HepG2 (cell line): Measurements from ENCODE around the gene TSR1. TPM values are rescaled to one million over a fixed set of nuclear protein-coding genes. Genes with fewer than 3 reads are reported as not detected.

ENCODE experiments used
- AGO2 ChIP-seq: fragments of 200-400 bp; formaldehyde crosslinking; optimal IDR thresholded peaks from 2 replicates; pipeline ENCODE3; 2017; ENCODE audit warnings: mild to moderate bottlenecking, low read depth, low read length, moderate library complexity
- CC2D1A ChIP-seq: sonication (generic); formaldehyde crosslinking; IDR thresholded peaks from 2 replicates; pipeline ENCODE4 v1.8.1; 2023; ENCODE audit warnings: mild to moderate bottlenecking, missing genetic modification reagents
- DNMT1 ChIP-seq: sonication (generic); formaldehyde crosslinking; IDR thresholded peaks from 2 replicates; pipeline ENCODE4 v1.5.1; 2020; ENCODE audit warnings: mild to moderate bottlenecking, missing genetic modification reagents
- FOXK2 ChIP-seq: fragments of 450-650 bp; IDR thresholded peaks from 2 replicates; pipeline ENCODE4 v1.6.1; 2016
- GPN1 ChIP-seq: sonication (generic); formaldehyde crosslinking; IDR thresholded peaks from 2 replicates; pipeline ENCODE4 v1.5.1; 2020; ENCODE audit warnings: missing genetic modification reagents, borderline replicate concordance
- NFIB ChIP-seq: sonication (generic); formaldehyde crosslinking; IDR thresholded peaks from 2 replicates; pipeline ENCODE4 v1.9.0; 2021; ENCODE audit warnings: missing genetic modification reagents, mild to moderate bottlenecking, borderline replicate concordance
- PAF1 ChIP-seq: IDR thresholded peaks from 2 replicates; pipeline ENCODE4 v1.6.1; 2016; ENCODE audit warnings: missing genetic modification reagents, missing compliant biosample characterization
- PRPF4 ChIP-seq: fragments of 200-400 bp; formaldehyde crosslinking; IDR thresholded peaks from 2 replicates; pipeline ENCODE4 v1.6.1; 2016; ENCODE audit warnings: low read length, low read depth; ENCODE audit not compliant: poor library complexity, severe bottlenecking
- RBFOX2 ChIP-seq: fragments of 200-400 bp; formaldehyde crosslinking; IDR thresholded peaks from 2 replicates; pipeline ENCODE4 v1.6.1; 2017; ENCODE audit warnings: low read depth, mild to moderate bottlenecking, low read length
- SIN3A ChIP-seq: IDR thresholded peaks from 2 replicates; pipeline ENCODE4 v1.6.1; 2011; ENCODE audit warnings: low read depth, mild to moderate bottlenecking, control low read depth, low read length, borderline replicate concordance
- SP140L ChIP-seq: sonication (generic); formaldehyde crosslinking; IDR thresholded peaks from 2 replicates; pipeline ENCODE4 v1.4.0; 2020; ENCODE audit warnings: missing genetic modification reagents, borderline replicate concordance
- SSRP1 ChIP-seq: IDR thresholded peaks from 2 replicates; pipeline ENCODE4 v1.6.1; 2016; ENCODE audit warnings: control low read depth
- TBP ChIP-seq: sonication (generic); formaldehyde crosslinking; IDR thresholded peaks from 2 replicates; pipeline ENCODE4 v1.5.0; 2020; ENCODE audit warnings: missing genetic modification reagents
- ZFX ChIP-seq: sonication (generic); formaldehyde crosslinking; IDR thresholded peaks from 2 replicates; pipeline ENCODE4 v1.4.0; 2020; ENCODE audit warnings: mild to moderate bottlenecking, low read depth, missing genetic modification reagents, moderate library complexity
- ZNF335 ChIP-seq: sonication (generic); formaldehyde crosslinking; IDR thresholded peaks from 2 replicates; pipeline ENCODE4 v1.4.0; 2020; ENCODE audit warnings: missing genetic modification reagents
- ZNF510 ChIP-seq: sonication (generic); formaldehyde crosslinking; IDR thresholded peaks from 2 replicates; pipeline ENCODE4 v1.4.0; 2020; ENCODE audit warnings: low read depth, mild to moderate bottlenecking, missing genetic modification reagents
- ZNF569 ChIP-seq: sonication (generic); formaldehyde crosslinking; IDR thresholded peaks from 2 replicates; pipeline ENCODE4 v1.5.0; 2020; ENCODE audit warnings: mild to moderate bottlenecking, missing genetic modification reagents, moderate library complexity, borderline replicate concordance
- ZNF816 ChIP-seq: sonication (generic); formaldehyde crosslinking; IDR thresholded peaks from 2 replicates; pipeline ENCODE4 v1.8.0; 2022; ENCODE audit warnings: missing genetic modification reagents, mild to moderate bottlenecking, borderline replicate concordance
- ZNF878 ChIP-seq: sonication (generic); formaldehyde crosslinking; IDR thresholded peaks from 2 replicates; pipeline ENCODE4 v1.8.1; 2023; ENCODE audit warnings: mild to moderate bottlenecking, missing genetic modification reagents, moderate library complexity
- ZNF879 ChIP-seq: sonication (generic); formaldehyde crosslinking; IDR thresholded peaks from 2 replicates; pipeline ENCODE4 v1.8.1; 2023; ENCODE audit warnings: missing genetic modification reagents
- ZSCAN25 ChIP-seq: sonication (generic); formaldehyde crosslinking; IDR thresholded peaks from 2 replicates; pipeline ENCODE4 v1.8.0; 2022; ENCODE audit warnings: mild to moderate bottlenecking, missing genetic modification reagents
- polyA plus RNA-seq, 8 experiments: library from polyadenylated mRNA; depleted of rRNA in 3 of 8; stranded (reverse) in 7 of 8; unstranded in 1 of 8; fragments of >200 nt; fragmentation: Illumina TruSeq in 4 of 8; extraction: Trizol in 4 of 8; gene quantifications; 2 replicates each; pipeline versions ENCODE4 v1.2.1 to v1.2.3, GENCODE V29; 2011 to 2016; ENCODE audit warnings: low read depth in 4 of 8, missing spikeins in 1 of 8, mixed read lengths in 1 of 8; ENCODE audit not compliant: insufficient read depth in 1 of 8
- total RNA-seq, 5 experiments: library from RNA; depleted of rRNA; stranded (reverse); fragments of >200 nt; fragmentation: Illumina TruSeq; extraction: Trizol; gene quantifications; 2 replicates each; pipeline ENCODE4 v1.2.3, GENCODE V29; 2016; ENCODE audit warnings: low read depth in 1 of 5
- TF ChIP-seq, protein P1 (sequence below): IDR thresholded peaks from 2 replicates; pipeline ENCODE4 v1.6.1; 2018; ENCODE audit warnings: missing genetic modification reagents
- TF ChIP-seq, protein P2 (sequence below): sonication (generic); formaldehyde crosslinking; conservative IDR thresholded peaks from 2 replicates; pipeline ENCODE4 v1.8.1; 2023; ENCODE audit warnings: missing genetic modification reagents
- TF ChIP-seq, protein P3 (sequence below): sonication (generic); formaldehyde crosslinking; IDR thresholded peaks from 2 replicates; pipeline ENCODE4 v1.5.1; 2020; ENCODE audit warnings: mild to moderate bottlenecking, missing genetic modification reagents, moderate library complexity

Gene TSR1
- total and polyA plus RNA-seq, 2 of the 13 experiments (the other 11 are each of a cell fraction or from before 2014, with no cell fraction given), result 7.1 to 65.8 TPM

DNA sequence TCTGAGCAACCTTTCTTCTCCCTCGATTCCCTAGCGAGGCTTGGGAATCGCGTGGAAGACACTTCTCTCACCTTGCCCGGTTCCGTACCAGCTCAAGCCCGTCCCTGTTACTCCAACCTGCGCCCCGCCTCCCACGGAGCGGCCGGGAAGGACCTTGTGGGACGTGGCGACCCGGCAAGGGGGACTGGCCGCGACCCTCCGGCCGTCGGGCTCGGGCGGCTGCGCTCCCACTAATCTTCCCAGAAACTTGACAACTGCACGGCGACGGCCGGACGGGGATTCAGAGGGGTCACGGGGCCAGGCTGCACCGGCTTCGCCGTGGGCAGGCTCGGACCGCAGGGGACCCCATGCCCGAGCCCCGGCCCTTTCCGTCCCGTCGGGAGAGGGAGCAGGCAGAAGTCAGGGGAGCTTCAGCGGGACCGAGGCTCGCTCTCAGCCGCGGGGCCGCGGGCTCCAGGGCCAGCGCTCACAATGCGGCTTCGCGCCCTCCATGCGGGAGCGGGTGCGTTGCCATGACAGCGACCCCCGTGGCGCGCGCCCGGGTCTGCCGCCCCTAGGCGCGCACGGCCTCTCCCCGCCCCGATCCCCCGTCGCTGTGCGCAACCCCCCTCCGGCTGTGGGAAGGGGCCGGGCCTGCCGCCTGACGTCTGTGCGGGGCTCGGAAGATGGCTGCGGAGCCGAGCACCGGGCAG, 741 bp upstream of the TSR1 start, which contains the start of gene SGSM2 (continued):
- no peak for TF ChIP-seq SSRP1 (CRISPR knock-in tag)
- TF ChIP-seq, protein P1, sequence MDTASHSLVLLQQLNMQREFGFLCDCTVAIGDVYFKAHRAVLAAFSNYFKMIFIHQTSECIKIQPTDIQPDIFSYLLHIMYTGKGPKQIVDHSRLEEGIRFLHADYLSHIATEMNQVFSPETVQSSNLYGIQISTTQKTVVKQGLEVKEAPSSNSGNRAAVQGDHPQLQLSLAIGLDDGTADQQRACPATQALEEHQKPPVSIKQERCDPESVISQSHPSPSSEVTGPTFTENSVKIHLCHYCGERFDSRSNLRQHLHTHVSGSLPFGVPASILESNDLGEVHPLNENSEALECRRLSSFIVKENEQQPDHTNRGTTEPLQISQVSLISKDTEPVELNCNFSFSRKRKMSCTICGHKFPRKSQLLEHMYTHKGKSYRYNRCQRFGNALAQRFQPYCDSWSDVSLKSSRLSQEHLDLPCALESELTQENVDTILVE (CRISPR knock-in tag), result no peak
- TF ChIP-seq, protein P2, sequence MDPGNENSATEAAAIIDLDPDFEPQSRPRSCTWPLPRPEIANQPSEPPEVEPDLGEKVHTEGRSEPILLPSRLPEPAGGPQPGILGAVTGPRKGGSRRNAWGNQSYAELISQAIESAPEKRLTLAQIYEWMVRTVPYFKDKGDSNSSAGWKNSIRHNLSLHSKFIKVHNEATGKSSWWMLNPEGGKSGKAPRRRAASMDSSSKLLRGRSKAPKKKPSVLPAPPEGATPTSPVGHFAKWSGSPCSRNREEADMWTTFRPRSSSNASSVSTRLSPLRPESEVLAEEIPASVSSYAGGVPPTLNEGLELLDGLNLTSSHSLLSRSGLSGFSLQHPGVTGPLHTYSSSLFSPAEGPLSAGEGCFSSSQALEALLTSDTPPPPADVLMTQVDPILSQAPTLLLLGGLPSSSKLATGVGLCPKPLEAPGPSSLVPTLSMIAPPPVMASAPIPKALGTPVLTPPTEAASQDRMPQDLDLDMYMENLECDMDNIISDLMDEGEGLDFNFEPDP, result no peak; the same call in 1 of the 2 replicates
- TF ChIP-seq, protein P3, sequence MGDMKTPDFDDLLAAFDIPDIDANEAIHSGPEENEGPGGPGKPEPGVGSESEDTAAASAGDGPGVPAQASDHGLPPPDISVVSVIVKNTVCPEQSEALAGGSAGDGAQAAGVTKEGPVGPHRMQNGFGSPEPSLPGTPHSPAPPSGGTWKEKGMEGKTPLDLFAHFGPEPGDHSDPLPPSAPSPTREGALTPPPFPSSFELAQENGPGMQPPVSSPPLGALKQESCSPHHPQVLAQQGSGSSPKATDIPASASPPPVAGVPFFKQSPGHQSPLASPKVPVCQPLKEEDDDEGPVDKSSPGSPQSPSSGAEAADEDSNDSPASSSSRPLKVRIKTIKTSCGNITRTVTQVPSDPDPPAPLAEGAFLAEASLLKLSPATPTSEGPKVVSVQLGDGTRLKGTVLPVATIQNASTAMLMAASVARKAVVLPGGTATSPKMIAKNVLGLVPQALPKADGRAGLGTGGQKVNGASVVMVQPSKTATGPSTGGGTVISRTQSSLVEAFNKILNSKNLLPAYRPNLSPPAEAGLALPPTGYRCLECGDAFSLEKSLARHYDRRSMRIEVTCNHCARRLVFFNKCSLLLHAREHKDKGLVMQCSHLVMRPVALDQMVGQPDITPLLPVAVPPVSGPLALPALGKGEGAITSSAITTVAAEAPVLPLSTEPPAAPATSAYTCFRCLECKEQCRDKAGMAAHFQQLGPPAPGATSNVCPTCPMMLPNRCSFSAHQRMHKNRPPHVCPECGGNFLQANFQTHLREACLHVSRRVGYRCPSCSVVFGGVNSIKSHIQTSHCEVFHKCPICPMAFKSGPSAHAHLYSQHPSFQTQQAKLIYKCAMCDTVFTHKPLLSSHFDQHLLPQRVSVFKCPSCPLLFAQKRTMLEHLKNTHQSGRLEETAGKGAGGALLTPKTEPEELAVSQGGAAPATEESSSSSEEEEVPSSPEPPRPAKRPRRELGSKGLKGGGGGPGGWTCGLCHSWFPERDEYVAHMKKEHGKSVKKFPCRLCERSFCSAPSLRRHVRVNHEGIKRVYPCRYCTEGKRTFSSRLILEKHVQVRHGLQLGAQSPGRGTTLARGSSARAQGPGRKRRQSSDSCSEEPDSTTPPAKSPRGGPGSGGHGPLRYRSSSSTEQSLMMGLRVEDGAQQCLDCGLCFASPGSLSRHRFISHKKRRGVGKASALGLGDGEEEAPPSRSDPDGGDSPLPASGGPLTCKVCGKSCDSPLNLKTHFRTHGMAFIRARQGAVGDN (CRISPR knock-in tag), result peak; percentile 43; the same call in 1 of the 2 replicates
- TF ChIP-seq ZNF569, result no peak
- no peak; the same call in 1 of the 2 replicates for TF ChIP-seq SIN3A
- TF ChIP-seq ZNF878, result no peak
- no peak for TF ChIP-seq TBP (CRISPR knock-in tag)
- TF ChIP-seq FOXK2, result no peak
- TF ChIP-seq AGO2, result peak; percentile 52
- no peak for TF ChIP-seq GPN1 (CRISPR knock-in tag)
- TF ChIP-seq NFIB (CRISPR knock-in tag), result no peak
- TF ChIP-seq ZNF335 (CRISPR knock-in tag), result no peak
- 0 out of 2 replicates have a peak, but pooled peaks have one; percentile 15 for TF ChIP-seq ZSCAN25 (CRISPR knock-in tag)
- no peak for TF ChIP-seq PAF1 (CRISPR knock-in tag)
- TF ChIP-seq ZNF510 (CRISPR knock-in tag), result no peak
- TF ChIP-seq DNMT1 (CRISPR knock-in tag), result no peak
- TF ChIP-seq ZNF816 (CRISPR knock-in tag), result no peak
- TF ChIP-seq RBFOX2, result 0 out of 2 replicates have a peak, but pooled peaks have one; percentile 29
- no peak for TF ChIP-seq ZFX
- no peak for TF ChIP-seq CC2D1A (CRISPR knock-in tag)
- TF ChIP-seq PRPF4, result no peak
- no peak for TF ChIP-seq ZNF879 (CRISPR knock-in tag)
- TF ChIP-seq SP140L, result 0 out of 2 replicates have a peak, but pooled peaks have one; percentile 5
